Activated CD8-positive, alpha-beta memory T cell treated with anti-CD3 and anti-CD28 coated beads, Interleukin-2, amount 50 U/mL, for 1 hour (primary cell): ENCODE results near the gene HSF5.
"Not testable (repeated sequence)": the region's sequence is repeated elsewhere in the genome, so short reads cannot be mapped to it uniquely, and the experiment has no call there.

ENCODE experiments used
- DNase-seq: peaks from one replicate; pipeline ENCODE4 v3.0.0-alpha.2; 2020; ENCODE audit errors: extremely low read depth

HSF5 gene

DNA sequence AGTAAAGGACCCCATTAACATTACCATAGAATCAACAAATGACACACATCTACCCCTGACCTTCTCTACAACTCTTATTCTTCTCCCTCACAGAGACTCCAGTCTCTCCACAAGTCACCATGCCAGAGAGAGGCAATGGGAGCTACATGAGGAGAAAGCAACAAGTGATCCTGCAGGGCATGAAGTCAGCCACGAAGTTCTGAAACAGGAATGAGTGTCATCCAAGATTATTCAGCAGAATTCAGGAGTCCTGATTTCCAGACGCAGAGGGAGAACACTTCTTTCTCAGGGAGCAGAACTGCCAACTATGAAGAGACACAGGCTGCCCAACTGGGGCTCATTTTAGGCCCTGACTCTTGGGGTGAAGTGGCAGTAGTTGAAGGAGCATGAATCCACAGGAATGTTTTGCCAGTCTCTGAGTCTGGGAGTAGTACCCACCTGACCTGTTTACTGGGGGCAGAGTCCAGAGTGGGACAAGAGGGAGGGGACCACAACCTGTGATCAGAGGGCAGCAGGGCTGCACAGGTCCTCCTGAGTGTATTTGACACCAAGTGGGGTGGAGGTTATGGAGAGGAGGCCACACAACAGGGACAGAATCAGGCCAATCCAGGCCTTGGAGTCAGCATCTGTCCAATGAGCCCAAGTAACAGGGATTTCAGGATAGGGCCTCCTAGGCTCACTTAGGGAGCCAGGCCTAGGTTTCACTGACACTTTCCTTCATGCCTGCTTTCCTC, 28.6 kb upstream of the HSF5 start:
- DNase-seq = no peak

DNA sequence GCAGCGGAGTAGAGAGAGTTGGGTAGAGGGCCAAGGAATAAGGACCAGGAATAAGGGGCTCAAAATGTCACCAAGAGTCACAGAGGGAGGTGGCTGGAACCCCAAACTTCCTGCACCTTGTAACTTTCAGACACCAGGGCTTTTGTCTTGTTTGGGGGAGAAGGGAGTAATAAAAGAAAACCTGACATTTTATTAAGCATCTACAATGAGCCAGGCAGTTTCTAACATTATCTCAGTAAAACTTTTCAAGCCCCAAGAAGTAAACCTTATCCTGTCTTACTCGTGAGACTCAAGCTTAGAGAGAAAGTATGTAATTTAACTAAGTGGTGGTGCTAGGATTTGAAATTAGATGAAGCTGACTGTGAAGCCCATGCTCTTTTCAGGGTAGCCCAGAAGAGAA, 27.1 kb upstream of the HSF5 start:
- DNase-seq = no peak

DNA sequence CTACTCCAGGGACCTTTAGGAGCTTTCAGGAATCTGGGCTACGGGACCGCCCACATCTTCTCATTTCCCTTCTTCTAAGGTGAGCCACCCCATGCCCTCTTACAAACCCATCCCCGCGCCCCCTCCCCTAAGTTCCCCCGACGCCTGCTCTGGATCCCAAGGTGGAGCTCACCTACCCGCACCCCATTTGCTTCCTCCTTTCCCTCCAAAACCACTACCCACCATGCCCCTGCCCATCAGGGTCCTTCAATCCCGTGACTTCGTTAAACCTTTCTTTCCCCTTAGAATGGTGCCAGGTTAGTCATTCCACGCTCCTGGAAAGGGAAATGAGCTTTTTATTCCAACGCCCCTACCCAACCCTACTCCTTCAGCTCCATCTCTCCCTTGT, 26.6 kb upstream of the HSF5 start:
- DNase-seq = no peak

DNA sequence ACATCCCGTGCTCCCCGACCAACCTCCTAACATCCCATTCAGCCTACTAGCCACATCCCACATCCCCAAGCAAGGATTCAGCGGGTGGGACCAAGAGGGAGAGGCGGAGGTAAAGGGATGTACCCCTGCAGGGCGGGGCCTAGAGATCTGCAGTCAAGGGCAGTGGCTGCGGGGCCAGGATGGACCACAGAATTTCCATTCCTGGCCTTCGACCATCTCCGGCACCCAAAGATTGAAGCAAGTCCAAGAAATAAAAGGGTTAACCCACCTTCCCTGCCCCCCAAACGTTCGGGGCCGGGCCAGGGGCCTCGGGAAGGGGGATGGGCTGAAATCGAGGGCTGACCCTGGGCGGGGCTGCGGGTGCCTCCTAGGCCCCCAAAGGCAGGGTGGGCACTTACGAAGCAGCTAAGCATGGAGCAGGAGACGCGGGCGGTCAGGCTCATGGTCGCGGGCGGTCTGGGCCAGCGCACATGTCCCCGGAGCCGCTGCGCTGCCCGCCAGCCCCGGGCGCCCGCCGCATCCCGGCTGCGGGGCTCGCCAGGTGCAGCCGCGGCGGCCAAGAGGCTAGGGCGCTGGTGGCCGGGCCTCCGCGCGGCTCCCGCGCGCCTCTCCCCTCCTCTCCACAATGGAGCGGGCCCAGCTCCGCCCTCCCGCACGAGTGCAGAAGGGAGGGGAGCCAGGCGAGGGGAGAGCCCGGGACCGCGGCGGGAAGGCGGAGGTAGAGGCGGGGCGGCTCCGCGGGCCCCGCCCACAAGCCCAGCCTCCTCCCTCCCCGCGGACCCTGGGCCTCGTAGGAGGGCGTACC, 26.0 kb upstream of the HSF5 start, which contains the start of gene MTMR4:
Gene MTMR4 (minus strand): TSS at position 674 of the 805 bp plus-strand sequence. CDS start 231 bp downstream, at position 443.
- peak; percentile 34 for DNase-seq

DNA sequence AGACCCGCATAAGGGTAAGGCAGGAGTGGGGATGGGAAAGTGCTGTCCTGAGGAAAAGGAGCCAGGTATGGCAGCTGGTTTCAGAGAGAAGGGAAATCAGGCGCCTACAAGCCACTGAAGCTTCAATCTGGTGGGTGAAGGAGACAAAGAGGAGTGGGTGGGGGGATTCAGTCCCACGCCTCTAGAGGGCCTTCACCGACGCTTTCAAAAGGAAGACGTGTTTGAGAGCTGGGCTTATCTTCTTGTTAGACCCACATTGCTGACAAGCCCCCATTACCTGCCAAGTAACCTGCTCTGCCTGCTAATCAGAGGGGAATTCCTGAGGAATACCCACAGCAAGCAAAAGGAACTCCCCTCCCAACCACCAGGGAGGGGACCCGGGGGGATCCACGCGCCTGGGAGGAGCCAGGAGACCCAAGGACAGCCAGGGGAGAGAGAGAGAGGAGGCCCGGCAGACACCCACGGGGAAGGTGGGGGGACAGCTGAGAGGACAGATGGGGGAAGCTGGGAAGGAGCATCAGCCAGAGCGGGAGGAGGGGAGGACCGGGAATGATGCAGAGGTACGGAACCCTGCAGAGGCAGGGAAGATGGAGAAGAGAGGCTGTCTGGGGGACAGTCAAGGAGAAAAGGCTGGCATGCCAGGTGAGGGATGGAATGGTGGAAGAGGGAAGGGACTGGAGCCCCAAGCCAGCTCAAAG, 25.2 kb upstream of the HSF5 start:
- DNase-seq = no peak

DNA sequence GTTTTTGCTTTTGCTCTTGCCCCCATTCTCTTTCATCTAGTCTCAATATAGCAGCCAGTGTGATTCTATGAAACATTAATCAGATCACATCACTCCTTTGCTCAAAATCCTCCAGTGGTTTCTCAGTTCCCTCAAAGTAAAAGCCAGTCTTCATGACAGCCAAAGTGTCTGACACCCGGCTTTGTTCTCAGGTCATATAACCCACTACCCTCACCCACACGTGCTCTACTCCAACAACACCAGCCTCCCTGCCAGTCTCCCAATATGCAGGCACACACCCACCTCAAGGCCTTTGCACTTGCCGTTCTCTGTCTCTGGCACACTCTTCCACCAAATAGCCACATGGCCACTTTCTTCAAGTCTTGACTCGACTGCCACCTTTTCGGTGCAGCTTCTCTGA, 21.9 kb upstream of the HSF5 start:
- no peak for DNase-seq

DNA sequence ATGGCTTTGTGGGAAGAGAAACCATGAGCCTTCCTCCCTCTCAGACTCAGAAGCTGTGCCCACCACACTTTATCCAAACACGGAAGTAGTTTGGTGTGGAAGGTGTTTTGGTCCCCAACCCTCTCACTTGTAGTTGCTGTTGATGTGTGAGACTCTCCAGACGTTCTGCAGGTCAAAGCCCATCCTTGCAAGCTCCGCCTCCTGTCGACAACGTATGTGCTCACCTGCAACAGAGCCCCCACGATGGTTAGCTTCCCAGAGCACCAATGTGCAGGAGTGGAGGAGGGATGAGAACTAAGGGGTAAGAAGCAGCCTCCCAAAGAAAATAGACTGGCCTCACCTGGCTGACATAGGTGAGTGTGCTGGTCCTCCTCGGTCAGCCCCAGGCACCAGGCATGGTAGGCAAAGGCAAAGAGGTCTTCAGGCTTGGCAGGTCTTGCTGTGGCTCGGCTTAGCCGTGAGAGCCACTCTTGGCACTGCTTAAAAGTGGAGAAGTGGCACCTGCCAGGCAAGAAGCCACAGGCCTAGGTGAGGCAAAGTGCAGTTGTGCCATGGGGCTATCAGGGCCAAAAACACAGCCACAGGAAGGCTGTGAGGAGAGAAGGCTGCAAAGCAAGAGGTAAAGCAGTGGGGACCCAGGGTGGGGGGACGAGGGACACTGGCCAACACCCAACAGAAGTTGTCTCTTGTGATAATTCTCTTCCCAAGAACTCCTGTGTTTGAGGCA, 20.3 kb upstream of the HSF5 start:
- no peak for DNase-seq

DNA sequence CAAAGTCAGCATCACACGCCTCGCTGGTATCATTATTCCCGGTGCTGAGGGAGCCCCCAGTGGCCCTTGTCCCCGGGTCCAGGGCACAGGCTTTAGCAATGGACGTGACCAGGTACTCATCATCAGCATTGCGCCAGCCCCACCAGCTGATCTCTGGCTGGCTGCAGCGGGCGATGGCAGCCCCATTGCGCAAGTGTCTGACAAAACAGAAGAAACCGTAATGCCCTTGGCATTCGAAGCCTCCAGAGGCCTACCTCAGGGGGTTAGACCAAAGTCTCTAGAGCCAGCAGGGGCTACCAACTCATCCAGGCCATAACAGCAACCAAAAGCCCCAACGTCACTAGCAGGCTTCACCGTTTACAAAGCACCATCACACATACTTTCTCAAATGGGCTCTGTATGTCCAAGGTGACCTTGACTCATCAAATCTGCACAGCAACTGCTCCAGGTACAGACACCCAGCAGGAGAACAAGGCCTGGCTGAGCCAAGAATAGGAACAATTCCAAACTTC, 19.0 kb upstream of the HSF5 start:
- DNase-seq = no peak

DNA sequence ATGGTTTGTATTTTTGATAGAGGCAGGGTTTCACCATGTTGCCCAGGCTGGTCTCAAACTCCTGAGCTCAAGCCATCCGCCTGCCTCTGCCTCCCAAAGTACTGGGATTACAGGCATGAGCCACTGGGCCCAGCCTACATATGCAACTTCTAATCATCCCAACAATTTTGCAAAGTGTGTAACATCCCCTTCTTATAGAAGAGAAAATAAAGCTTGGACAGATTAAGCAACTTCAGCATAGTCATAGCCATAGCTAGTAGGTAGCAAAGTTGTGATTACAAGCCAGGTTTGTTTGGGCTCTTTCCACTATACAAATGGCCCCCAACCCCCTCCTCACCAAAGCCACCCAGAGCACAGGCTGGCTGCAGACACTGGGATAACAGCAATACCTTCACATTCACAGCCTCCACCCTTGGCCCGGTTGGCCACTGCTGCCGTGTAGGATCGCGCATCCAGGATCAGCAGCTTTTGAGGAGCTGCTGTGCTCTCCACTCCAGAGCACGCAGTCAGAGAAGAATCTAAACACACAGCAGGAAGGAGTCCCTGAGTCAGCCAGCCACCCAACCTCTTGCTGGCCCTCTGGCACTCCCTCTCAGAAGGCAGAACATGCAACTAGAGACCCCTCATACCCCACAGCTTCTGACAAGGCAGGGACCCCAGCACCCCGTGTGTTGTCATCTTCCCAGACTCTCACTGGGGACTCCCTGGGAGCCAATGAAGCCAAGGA, 18.3 kb upstream of the HSF5 start:
- no peak for DNase-seq

DNA sequence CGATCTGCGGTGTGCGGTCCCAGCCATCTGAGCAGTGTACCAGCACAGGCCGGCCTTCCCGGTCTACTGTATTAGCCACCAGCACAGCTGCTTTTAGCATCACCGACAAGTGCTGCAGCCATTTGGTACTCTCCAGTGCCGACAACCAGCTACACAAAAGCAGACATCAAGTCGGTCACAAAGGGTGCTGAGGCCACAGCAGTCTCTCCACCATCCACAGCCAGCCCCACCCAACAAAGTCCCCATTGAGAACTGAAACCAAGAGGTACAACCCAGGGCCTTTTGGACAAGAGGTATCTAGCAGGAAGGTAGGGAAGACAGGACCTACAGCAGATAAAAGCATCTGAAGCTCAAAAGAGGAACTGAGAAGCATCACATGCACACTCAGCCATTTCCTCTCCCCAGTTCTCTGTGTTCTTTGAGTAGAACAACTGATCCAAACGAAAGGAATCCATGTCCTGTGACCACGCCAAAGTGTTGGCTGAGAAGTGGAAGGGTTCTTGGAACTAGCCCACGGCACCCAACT, 16.7 kb upstream of the HSF5 start:
- DNase-seq = no peak

DNA sequence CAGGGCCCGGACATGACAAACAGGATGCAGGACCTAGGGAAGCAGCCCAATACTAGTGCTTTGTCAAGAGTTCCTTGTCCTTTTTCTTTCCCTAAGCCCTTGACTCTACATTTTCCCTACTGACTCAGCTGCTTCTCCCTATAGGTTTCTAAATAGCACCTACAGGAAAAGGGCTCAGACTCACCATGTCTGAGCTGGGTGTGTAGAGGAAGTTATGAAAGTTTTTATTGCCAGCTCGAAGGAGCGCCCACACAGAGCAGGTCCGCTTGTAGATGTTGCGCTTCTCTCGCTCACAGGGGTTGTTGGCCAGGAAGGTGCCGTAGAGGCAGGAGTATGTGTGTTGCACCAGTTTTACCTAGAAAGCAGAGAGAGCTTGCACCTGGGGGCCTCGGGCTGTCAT, 15.7 kb upstream of the HSF5 start:
- no peak for DNase-seq

DNA sequence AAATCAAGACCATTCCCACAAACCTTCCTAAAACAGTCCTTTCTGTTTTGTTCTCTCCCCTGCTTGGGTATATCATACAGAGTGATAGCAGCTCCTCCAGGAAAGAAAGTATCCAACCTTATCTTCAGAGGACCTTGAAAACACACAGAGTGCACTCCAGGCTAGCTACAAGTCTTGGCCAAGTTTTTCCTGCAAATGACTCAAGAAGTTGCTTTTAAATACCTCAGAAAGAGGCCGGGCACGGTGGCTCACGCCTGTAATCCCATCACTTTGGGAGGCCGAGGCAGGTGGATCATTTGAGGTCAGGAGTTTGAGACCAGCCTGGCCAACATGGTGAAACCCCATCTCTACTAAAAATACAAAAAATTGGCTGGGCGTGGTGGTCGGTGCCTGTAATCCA, 14.9 kb upstream of the HSF5 start:
- not testable (repeated sequence) for DNase-seq

DNA sequence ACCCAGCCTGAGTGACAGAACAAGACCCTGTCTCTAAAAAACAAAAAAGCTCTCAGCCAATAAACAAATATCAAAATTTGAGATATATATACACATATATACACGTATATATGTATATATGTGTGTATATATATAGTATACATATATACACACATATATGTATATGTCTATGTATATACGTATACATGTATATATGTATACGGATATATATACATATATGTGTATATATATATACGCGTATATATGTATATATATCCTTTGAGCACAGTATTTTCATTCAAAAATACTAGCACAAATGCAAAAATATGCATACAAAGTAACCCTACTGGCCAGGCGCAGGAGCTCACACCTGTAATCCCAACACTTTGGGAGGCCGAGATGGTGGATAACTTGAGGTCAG, 13.2 kb upstream of the HSF5 start:
- no peak for DNase-seq

DNA sequence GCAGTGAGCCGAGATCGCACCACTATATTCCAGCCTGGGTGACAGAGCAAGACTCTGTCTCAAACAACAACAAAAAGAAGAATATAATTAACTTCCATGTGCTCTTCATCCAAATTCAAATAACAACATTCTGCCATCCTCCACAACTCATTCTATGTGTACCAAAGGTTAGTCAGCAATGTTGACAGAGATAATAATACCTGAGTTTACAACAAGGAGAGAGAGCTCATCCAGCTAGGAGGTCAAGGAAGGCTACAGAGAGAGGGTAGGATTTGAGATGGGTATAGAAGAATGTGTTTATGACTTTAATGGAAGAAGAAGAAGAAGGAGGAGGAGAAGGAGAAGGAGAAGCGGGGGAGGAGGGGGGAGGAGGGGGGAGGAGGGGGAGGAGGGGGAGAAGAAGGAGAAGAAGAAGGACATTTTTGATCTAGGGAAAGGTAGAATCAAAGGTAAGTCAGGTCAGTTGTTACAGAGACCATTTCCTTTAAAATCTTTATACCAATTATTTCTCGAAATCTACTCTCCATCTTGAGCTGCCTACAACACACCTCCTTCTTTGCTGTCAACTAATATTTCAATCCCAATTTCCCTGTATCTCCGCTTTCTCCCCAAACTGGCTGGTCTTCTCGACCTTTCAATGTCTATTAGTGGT, 10.1 kb upstream of the HSF5 start:
- no peak for DNase-seq

DNA sequence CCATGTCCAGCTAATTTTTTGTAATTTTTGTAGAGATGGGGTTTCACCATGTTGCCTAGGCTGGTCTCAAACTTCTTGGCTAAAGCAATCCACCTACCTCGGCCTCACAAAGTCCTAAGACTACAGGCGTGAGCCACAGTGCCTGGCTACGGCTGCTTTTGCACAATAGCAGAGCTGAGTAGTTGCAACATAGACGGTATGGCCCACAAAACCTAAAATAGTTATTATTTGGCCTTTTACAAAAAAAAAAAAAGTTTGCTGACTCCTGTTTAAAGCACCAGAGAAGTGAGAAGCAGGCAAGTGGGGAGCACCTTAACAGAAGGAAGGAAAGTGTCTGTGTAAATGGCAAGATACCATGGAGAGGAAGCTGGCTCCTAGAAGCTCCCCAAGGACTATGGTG, 5.3 kb upstream of the HSF5 start:
- no peak for DNase-seq

DNA sequence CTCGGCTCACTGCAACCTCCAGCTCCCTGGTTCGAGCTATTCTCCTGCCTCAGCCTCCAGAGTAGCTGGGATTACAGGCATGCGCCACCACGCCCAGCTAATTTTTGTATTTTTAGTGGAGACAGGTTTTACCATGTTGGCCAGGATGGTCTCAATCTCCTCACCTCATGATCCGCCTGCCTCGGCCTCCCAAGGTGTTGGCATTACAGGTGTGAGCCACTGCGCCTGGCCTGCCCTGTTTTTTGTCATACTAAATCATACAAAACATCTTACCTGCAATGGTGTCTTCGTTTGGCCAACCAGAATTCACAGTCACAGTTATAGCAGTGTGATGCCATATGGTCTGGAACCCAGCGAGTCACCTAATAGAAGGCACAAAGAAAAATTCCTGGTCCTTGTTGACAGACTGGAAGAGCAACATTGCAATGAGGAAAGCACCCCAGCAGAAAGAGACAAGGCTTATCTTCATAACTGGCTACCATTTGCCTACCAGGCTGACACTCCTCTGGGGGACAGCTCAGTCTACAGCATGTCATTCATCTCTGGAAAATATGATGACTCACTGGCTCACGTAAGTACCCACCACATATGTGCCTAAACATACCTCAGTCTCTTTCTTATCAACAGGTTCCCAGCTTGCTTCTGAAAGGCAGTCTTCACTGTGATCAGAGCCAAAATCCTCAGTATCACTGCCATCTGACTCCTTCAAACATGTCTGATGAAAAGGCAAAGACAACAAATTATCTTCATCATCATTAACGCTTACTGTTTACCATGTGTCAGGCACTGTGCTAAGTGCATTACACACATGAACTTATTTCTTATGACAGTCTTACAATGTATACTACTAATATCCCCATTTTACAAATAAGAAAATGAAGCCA, 4.3 kb upstream of the HSF5 start:
- DNase-seq = no peak

DNA sequence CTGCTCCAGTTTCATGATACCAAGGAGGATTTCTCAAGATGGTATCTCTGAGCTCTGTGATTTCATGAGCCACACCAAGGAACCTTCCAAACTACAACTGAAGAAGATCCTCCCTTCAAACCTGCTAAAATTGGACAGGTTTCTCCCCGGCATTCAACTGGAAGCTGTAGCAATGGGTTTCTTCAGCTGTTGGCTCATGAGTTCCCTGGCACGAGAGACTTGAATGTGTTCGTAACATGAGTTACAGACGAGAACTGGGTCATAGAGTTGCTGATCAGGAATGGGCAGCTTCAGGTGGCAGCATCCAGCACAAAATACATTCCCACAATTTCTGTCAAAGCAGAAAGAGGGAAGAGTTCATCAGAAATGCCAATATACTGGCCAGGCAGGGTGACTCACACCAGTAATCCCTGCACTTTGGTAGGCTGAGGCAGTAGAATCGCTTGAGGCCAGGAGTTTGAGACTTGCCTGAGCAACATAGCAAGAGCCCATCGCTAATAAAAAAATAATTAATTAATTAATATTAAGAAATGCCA, 3.4 kb upstream of the HSF5 start:
- no peak for DNase-seq

DNA sequence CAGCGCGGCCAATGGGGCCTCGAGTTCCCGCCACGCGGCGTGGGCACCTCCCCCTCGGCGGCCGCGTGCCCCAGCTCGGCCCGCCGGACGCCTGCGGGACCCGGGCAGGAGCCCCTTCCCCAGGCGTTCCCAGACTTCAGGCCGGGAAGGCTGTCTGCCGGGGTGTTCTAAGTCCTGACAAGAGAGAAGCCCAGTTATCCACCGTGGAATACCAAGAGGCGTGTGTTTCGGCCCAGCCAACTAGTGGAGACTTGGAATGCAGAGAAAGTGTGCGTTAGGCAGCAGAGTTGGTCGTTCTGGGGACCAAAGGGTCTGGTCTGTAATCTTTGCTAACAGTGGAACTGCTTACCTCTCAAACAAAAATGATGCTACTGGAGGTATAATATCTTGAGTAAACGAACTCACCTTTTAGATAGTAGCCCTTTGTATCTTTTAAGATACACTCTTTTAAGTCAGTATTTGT, 251 bp upstream of the HSF5 start:
- no peak for DNase-seq

DNA sequence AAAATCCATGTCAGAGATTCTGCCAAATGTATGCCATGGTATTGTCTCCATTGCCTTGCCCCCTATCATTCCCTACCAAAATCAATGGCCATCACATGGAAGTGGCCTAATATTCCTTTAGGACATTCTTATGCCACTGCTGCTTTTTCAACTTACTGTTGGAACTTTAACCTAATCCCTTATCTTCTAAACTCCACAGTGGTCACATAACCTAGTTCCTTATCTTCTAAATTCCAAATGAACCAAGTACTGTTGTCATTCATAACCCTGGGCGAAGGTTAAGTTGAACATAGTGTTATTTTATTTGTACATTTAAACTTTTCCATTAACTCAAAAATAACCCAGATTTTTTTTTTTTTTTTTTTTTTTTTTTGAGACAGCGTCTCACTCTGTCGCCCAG, 3.6 kb downstream of the HSF5 start:
- DNase-seq = no peak
